NB4 (cell line): Measurements from ENCODE around the gene TYRO3.
A peak's percentile ranks its signal among the peaks of the same experiment; 100 is the strongest.

ENCODE experiments used
- DNase-seq: peaks from one replicate; pipeline ENCODE4 v3.0.0; 2010; ENCODE audit warnings: low read depth
- H3K4me3 ChIP-seq: one replicate; pipeline ENCODE4 v1.5.1; 2011; ENCODE audit warnings: mild to moderate bottlenecking, low read depth, low read length, moderate library complexity
- CTCF ChIP-seq: IDR thresholded peaks from one replicate; pipeline ENCODE4 v1.5.1; 2012; ENCODE audit warnings: low read depth, low read length
- MAX ChIP-seq: IDR thresholded peaks from 2 replicates; pipeline ENCODE4 v1.6.1; 2011; ENCODE audit warnings: low read depth, low read length
- MYC ChIP-seq: IDR thresholded peaks from 2 replicates; pipeline ENCODE4 v1.6.1; 2011; ENCODE audit warnings: low read depth, low read length
- POLR2A ChIP-seq: IDR thresholded peaks from 2 replicates; pipeline ENCODE4 v1.6.1; 2011; ENCODE audit warnings: mild to moderate bottlenecking; ENCODE audit not compliant: insufficient read length; ENCODE audit errors: extremely low read depth

The TYRO3 gene

GRCh38 chr15:41558400-41559238 is at the start of gene TYRO3:
TYRO3 (plus strand) TSS chr15:41559212; CDS start chr15:41559258, 46 bp downstream.
- TF ChIP-seq POLR2A (no peak), CTCF (no peak), MAX (no peak), MYC (no peak)
- peak within 1 kb of the TSS; percentile 37 for H3K4me3 ChIP-seq
- peak; percentile 68 for DNase-seq

- TF ChIP-seq POLR2A (no peak), MAX (no peak), CTCF (no peak), MYC (no peak)
- H3K4me3 ChIP-seq, result no peak overlapping the region
- no peak for DNase-seq
These were observed 48.3 kb upstream of the TYRO3 start for GRCh38 chr15:41510728-41511127.

- no peak overlapping the region for H3K4me3 ChIP-seq
- TF ChIP-seq CTCF (no peak), MYC (no peak), POLR2A (no peak), MAX (no peak)
- DNase-seq, result no peak
These were observed 47.6 kb upstream of the TYRO3 start for GRCh38 chr15:41511331-41511898.

DNA sequence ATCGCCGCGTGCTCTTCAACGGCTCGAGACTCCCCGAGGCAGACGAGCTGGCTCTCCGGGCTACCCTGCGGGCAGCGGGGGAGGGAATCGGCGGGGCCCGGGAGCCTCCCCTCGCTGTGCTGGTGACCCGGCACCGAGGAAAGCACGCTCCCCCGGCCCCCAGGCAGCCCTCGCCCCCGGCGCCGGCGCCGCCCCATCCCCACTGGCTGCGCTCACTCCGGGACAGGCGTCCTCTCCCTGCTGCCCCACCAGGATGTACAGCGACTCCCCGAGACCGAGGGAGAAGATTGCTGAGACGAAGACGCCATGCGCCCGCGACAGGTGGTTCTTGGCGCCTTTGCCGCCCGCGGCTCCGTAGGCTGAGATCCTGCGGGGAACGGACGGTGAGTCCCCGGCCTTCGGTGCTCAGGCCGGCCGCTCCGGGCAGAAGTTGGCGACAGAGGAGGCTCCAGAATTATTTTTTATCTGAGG is 47.1 kb upstream of the TYRO3 start:
- no peak for TF ChIP-seq MAX
- no peak for TF ChIP-seq CTCF
- TF ChIP-seq MYC, result no peak
- TF ChIP-seq POLR2A, result no peak
- H3K4me3 ChIP-seq, result no peak overlapping the region
- no peak for DNase-seq

DNA sequence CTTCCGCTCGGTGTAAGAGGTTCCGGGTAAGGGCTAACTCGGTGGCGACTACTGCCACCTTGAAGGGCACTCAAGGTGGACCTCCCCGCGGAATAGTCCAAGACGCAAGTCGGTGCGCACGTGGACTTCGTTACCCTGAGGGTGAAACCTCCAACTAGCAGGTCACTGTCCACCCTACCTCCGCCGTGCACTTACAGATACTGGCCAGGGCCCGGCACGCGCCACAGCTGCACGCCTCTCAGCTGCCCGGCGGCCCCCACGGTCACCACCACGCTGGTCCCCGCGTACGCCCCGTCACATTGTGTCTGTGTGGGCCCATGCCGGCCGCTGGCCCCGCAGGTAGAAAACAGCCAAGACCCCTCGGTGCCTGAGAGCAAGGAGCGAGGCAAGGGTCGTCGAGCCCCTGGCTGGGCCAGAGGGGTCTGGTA is 46.5 kb upstream of the TYRO3 start:
- H3K4me3 ChIP-seq, result peak overlapping the region; percentile 52
- TF ChIP-seq MYC (no peak), POLR2A (no peak), MAX (no peak), CTCF (no peak)
- no peak for DNase-seq
